Epithelial cell of proximal tubule (primary cell): ENCODE measurements around the gene CNGB1. TPM values are rescaled to one million over a fixed set of nuclear protein-coding genes. Genes with fewer than 3 reads are reported as not detected.
A peak's percentile ranks its signal among the peaks of the same experiment; 100 is the strongest.
"Not testable (repeated sequence)": the region's sequence is repeated elsewhere in the genome, so short reads cannot be mapped to it uniquely, and the experiment has no call there.

ENCODE experiments used
- DNase-seq: peaks from one replicate; pipeline ENCODE4 v3.0.0-alpha.2; 2011; ENCODE audit warnings: low read depth
- H3K4me3 ChIP-seq: 2 replicates; pipeline ENCODE4 v1.5.1; 2011; ENCODE audit warnings: low read depth, mild to moderate bottlenecking, low read length
- CTCF ChIP-seq: conservative IDR thresholded peaks from 2 replicates; pipeline ENCODE4 v1.5.1; 2012; ENCODE audit warnings: low read depth, mild to moderate bottlenecking, low read length
- total RNA-seq: library from RNA; depleted of rRNA; stranded (reverse); fragments of >200 nt; gene quantifications from 2 replicates; pipeline ENCODE4 v1.2.3, GENCODE V29; 2015

The CNGB1 gene
- total RNA-seq, 1 donor from 2014 or later: 1.4 TPM

DNA sequence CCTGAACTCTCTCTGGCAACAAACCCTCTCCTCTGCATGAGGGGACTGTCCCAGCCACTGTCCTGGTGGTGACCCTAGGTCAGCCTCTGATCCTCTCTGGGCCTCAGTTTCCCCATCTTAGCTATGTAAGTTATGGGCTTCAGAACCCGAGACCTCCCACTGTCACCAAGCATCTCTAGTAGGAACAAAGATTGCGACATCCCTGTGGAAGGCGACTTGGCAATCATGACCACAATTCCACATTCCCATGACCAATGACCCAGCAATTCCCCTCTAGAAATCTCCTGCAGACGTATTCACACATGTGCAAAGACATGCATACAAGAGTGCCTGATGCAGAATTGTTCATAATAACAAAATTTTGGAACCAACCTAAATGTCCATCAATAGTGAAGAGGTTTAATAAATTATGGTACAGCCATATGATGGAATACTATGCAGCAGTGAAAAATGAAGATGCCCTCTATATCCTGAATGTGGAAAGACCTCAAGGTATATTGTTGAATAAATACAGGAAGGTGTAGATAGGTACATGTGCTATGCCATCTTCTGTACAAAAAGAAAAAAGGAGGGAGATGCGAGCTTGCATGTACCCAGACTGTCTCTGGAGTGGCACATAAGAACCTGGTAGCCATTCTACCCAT, 21.2 kb downstream of the CNGB1 start:
- H3K4me3 ChIP-seq: no peak overlapping the region
- DNase-seq: no peak
- no peak for TF ChIP-seq CTCF

GRCh38 chr16:57949013-57949412, 21.9 kb downstream of the CNGB1 start:
- no peak overlapping the region for H3K4me3 ChIP-seq
- TF ChIP-seq CTCF: no peak
- DNase-seq: no peak

- no peak for TF ChIP-seq CTCF
These were observed 22.9 kb downstream of the CNGB1 start for GRCh38 chr16:57948027-57948426.

GRCh38 chr16:57947261-57947660, 23.7 kb downstream of the CNGB1 start:
- no peak overlapping the region for H3K4me3 ChIP-seq
- TF ChIP-seq CTCF: no peak
- no peak for DNase-seq

More at GRCh38 chr16:57948027-57948426, 22.9 kb downstream of the CNGB1 start:
- no peak overlapping the region for H3K4me3 ChIP-seq
- no peak for DNase-seq

DNA sequence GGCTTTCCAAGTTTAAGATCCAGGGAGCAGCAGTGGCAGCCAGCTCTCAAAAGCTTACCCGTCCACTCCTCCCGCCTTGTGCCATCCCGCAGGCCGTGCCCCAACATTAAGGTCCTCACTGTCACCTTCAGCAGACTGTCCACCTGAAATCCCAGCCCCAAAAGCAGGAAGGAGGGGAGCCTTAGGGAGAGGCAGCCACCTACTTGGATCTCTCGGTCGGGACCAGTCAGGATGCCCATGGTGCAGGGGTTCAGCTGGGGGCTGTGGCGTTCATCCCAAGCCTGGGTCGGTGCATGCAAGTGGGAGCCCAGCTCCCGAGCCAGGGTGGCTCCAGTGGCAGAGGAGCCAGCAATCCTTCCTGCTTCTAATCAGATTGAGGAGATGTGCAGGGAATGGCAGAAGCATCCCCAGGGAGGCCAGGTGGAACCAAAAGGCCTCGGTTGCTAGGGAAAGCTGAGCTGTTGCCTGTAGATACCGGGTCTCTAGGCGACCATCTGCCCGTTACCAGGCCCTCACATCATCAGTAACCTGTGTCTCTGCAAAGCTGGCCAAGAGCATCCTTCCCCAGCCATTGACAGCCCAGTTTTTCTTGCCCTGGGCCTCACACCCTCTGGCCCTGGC, 24.6 kb downstream of the CNGB1 start:
- TF ChIP-seq CTCF: no peak
- no peak for DNase-seq
- no peak overlapping the region for H3K4me3 ChIP-seq

- no peak overlapping the region for H3K4me3 ChIP-seq
- TF ChIP-seq CTCF: peak; percentile 23
- no peak for DNase-seq
These were observed 25.2 kb downstream of the CNGB1 start for GRCh38 chr16:57945740-57946138.

GRCh38 chr16:57944970-57945739, 25.8 kb downstream of the CNGB1 start:
- no peak for DNase-seq
- no peak for TF ChIP-seq CTCF
- H3K4me3 ChIP-seq: no peak overlapping the region

DNA sequence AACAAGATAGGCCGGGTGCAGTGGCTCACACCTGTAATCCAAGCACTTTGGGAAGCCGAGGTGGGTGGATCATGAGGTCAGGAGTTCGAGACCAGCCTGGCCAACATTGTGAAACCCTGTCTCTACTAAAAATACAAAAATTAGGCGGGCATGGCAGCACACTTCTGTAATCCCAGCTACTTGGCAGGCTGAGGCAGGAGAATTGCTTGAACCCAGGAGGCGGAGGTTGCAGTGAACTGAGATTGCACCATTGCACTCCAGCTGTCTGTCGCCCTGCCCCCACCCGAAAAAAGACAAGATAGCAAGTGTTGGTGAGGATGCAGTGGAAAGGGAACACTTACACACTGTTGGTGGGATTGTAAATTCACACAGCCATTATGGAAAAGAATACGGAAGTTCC, 27.5 kb downstream of the CNGB1 start:
- H3K4me3 ChIP-seq, DNase-seq: not testable (repeated sequence)

DNA sequence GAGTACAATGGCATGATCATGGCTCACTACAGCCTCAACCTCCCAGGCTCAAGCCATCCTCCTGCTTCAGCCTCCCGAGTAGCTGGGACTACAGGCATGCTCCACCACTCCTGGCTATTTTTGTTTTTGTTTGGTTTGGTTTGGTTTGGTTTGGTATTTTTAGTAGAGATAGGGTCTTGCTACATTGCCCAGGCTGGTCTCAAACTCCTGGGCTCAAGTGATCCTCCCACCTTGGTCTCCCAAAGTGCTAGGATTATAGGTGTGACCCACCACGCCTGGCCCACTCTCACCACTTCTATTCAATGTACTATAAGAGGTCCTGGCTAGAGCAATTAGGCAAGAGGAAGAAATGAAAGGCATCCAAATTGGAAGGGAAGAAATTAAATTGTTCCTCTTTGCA, 29.0 kb downstream of the CNGB1 start:
- not testable (repeated sequence) for H3K4me3 ChIP-seq, DNase-seq
